ENCODE results near the gene YKT6.

The YKT6 gene

GRCh38 chr7:44200699-44201461 lies at the start of gene YKT6:
TSS of gene YKT6 (plus strand) at chr7:44200978. CDS start at chr7:44201136, 158 bp downstream.
- peak; percentile 98 for DNase-seq

GRCh38 chr7:44151956-44152355 lies 48.8 kb upstream of the YKT6 start:
- DNase-seq, result peak; percentile 49

- DNase-seq, result peak; percentile 37
Measured at GRCh38 chr7:44152971-44153947, 47.5 kb upstream of the YKT6 start.

GRCh38 chr7:44153948-44154335 lies 46.8 kb upstream of the YKT6 start:
- peak; percentile 54 for DNase-seq

GRCh38 chr7:44154703-44155102 lies 46.1 kb upstream of the YKT6 start:
- DNase-seq, result peak; percentile 33

GRCh38 chr7:44155191-44156185 lies 45.3 kb upstream of the YKT6 start:
- peak; percentile 53 for DNase-seq

- DNase-seq, result peak; percentile 53
Measured at GRCh38 chr7:44156453-44157010, 44.2 kb upstream of the YKT6 start.

GRCh38 chr7:44157116-44158080 lies 43.4 kb upstream of the YKT6 start:
- DNase-seq, result peak; percentile 56

- peak; percentile 38 for DNase-seq
Measured at GRCh38 chr7:44158096-44158872, 42.5 kb upstream of the YKT6 start.

- peak; percentile 58 for DNase-seq
Measured at GRCh38 chr7:44158873-44159631, 41.7 kb upstream of the YKT6 start.

- DNase-seq, result peak; percentile 30
Measured at GRCh38 chr7:44159824-44160630, 40.8 kb upstream of the YKT6 start.

- peak; percentile 52 for DNase-seq
Measured at GRCh38 chr7:44161371-44161770, 39.4 kb upstream of the YKT6 start.

GRCh38 chr7:44162179-44162578 lies 38.6 kb upstream of the YKT6 start:
- peak; percentile 43 for DNase-seq

- peak; percentile 6 for DNase-seq
Measured at GRCh38 chr7:44162785-44163395, 37.9 kb upstream of the YKT6 start.

GRCh38 chr7:44163591-44163990 lies 37.2 kb upstream of the YKT6 start:
- no peak for DNase-seq

- DNase-seq, result no peak
Measured at GRCh38 chr7:44167920-44168319, 32.9 kb upstream of the YKT6 start.

GRCh38 chr7:44171901-44172300 lies 28.9 kb upstream of the YKT6 start:
- peak; percentile 10 for DNase-seq

- no peak for DNase-seq
Measured at GRCh38 chr7:44172352-44172751, 28.4 kb upstream of the YKT6 start.

Data from activated effector memory CD4-positive, alpha-beta T cell treated with anti-CD3 and anti-CD28 coated beads, Interleukin-2, amount 50 U/mL, for 16 hours (primary cell).